Measurements from ENCODE around the gene FAM118B. TPM values are rescaled to one million over a fixed set of nuclear protein-coding genes. Genes with fewer than 3 reads are reported as not detected.

The FAM118B gene
- total and polyA plus RNA-seq, 3 donors from 2014 or later = 27.4 to 50.3 (median 36.3) TPM

- H3K27ac ChIP-seq = no peak overlapping the region
These were observed 46.8 kb upstream of the FAM118B start for GRCh38 chr11:126164781-126165180.

GRCh38 chr11:126165311-126165720 is 46.3 kb upstream of the FAM118B start:
- Histone ChIP-seq H3K4me3 (no peak overlapping the region), H3K27me3 (no peaks in the 10 kb centered on the region), H3K9me3 (no peaks in the 10 kb centered on the region), H3K27ac (no peak overlapping the region), H3K36me3 (ENCODE audit: low read depth, missing control alignments) (no peaks in the 10 kb centered on the region), H3K4me1 (no peaks in the 10 kb centered on the region)
- intact Hi-C loops (cut with DNase I; ENCODE audit: low total_unique reads) = no loop called here
- 72 to 85% methylated on average over 9 of the region's 9 CpGs for WGBS, 2 donors
- no peak for DNase-seq
- TF ChIP-seq CTCF (IDR thresholded peaks at IDR 0.05) (no peak), POLR2A (IDR thresholded peaks at IDR 0.05) (no peak)

More at GRCh38 chr11:126164781-126165180, 46.8 kb upstream of the FAM118B start:
- no peak for DNase-seq
- H3K9me3 ChIP-seq = no peaks in the 10 kb centered on the region
- 88 to 90% methylated on average over 8 of the region's 8 CpGs for WGBS, 2 donors
- H3K4me3 ChIP-seq = no peak overlapping the region
- no peaks in the 10 kb centered on the region for H3K36me3 ChIP-seq (ENCODE audit: low read depth, missing control alignments)
- TF ChIP-seq CTCF (IDR thresholded peaks at IDR 0.05) = no peak
- no peak for TF ChIP-seq POLR2A (IDR thresholded peaks at IDR 0.05)
- no peaks in the 10 kb centered on the region for H3K27me3 ChIP-seq
- intact Hi-C loops (cut with DNase I; ENCODE audit: low total_unique reads) = no loop called here
- H3K4me1 ChIP-seq = no peaks in the 10 kb centered on the region

- H3K36me3 ChIP-seq (ENCODE audit: low read depth, missing control alignments) = no peaks in the 10 kb centered on the region
- no peaks in the 10 kb centered on the region for H3K4me1 ChIP-seq
- intact Hi-C loops (cut with DNase I; ENCODE audit: low total_unique reads) = no loop called here
- H3K9me3 ChIP-seq = no peaks in the 10 kb centered on the region
- H3K27ac ChIP-seq = no peak overlapping the region
- WGBS, 2 donors = 60 to 62% methylated on average over 9 to 10 of the region's 10 CpGs
- DNase-seq = peak; percentile 53
- H3K4me3 ChIP-seq = no peak overlapping the region
- H3K27me3 ChIP-seq = no peaks in the 10 kb centered on the region
- TF ChIP-seq CTCF (IDR thresholded peaks at IDR 0.05) = no peak
- no peak for TF ChIP-seq POLR2A (IDR thresholded peaks at IDR 0.05)
These were observed 45.8 kb upstream of the FAM118B start for GRCh38 chr11:126165757-126166156.

- no peaks in the 10 kb centered on the region for H3K36me3 ChIP-seq (ENCODE audit: low read depth, missing control alignments)
- H3K9me3 ChIP-seq = no peaks in the 10 kb centered on the region
- H3K4me3 ChIP-seq = no peak overlapping the region
- H3K4me1 ChIP-seq = no peaks in the 10 kb centered on the region
- WGBS, 2 donors = 96 to 97% methylated on average over 3 of the region's 3 CpGs
- TF ChIP-seq CTCF (IDR thresholded peaks at IDR 0.05) (no peak), POLR2A (IDR thresholded peaks at IDR 0.05) (no peak)
- H3K27me3 ChIP-seq = no peaks in the 10 kb centered on the region
- intact Hi-C loops (cut with DNase I; ENCODE audit: low total_unique reads) = no loop called here
- H3K27ac ChIP-seq = no peak overlapping the region
- DNase-seq = no peak
These were observed 45.2 kb upstream of the FAM118B start for GRCh38 chr11:126166413-126166812.

- intact Hi-C loops (cut with DNase I; ENCODE audit: low total_unique reads) = no loop called here
- TF ChIP-seq POLR2A (IDR thresholded peaks at IDR 0.05) = no peak
- no peak for TF ChIP-seq CTCF (IDR thresholded peaks at IDR 0.05)
- WGBS, 2 donors = 46 to 48% methylated on average over 2 of the region's 2 CpGs
- H3K4me3 ChIP-seq = no peak overlapping the region
- no peaks in the 10 kb centered on the region for H3K36me3 ChIP-seq (ENCODE audit: low read depth, missing control alignments)
- no peaks in the 10 kb centered on the region for H3K4me1 ChIP-seq
- no peak overlapping the region for H3K27ac ChIP-seq
- H3K9me3 ChIP-seq = no peaks in the 10 kb centered on the region
- DNase-seq = no peak
- no peaks in the 10 kb centered on the region for H3K27me3 ChIP-seq
These were observed 44.1 kb upstream of the FAM118B start for GRCh38 chr11:126167488-126167887.
